NCI-H82 treated with DMSO at 0.1 percent for 48 hours (cell line): ENCODE data around the gene THSD4.
"Not testable (repeated sequence)": the region's sequence is repeated elsewhere in the genome, so short reads cannot be mapped to it uniquely, and the experiment has no call there.

Source experiments
- DNase-seq: peaks from one replicate; lab custom pipeline; 2025; ENCODE audit not compliant: unreplicated experiment; lab: John Stamatoyannopoulos, UW

Gene THSD4

DNA sequence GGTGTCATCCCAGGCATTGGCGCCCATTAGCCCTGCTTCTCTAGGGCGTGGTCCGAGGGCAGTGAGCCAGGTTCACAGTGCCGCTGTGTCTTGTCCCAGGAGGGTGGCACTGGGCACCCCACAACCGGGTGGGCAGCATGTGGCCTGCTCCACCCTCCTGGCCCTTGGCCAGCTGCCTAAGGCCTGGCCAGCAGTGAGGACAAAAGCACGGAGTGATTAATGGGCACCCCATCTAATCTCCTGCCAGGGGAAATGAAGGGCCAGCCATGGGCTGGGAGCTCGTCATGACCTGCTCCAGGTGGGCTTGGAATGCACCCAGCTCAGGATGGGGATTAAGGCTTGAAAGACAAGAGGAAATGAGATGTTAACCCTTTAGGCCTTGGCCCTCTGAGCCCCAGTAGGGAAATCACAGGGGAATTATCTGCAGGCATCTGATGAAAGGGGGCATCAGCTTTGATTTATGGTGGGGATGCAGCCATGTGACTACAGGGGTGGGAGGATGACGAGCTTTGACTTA is 5.2 kb downstream of the THSD4 start:
- DNase-seq, result no peak

DNA sequence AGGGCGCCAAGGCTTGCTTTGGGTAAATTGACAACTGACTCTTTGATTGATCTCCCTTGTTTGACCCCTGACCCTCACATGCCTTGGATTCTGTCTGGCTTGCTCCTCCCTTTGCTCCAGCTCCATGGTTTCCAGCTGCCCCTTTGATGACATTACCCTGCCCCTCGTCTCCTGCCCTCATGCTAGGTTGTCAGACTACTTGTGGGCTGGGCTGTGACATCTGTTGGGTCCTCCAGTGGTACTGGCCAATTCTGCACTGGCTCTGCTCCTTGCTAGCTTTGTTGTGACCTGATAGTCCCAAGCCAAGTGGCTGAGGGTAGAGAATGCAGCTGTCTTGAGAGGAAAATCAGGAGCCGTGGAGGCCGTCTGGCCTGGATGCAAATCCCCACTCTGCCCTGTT is 6.2 kb downstream of the THSD4 start:
- no peak for DNase-seq

DNA sequence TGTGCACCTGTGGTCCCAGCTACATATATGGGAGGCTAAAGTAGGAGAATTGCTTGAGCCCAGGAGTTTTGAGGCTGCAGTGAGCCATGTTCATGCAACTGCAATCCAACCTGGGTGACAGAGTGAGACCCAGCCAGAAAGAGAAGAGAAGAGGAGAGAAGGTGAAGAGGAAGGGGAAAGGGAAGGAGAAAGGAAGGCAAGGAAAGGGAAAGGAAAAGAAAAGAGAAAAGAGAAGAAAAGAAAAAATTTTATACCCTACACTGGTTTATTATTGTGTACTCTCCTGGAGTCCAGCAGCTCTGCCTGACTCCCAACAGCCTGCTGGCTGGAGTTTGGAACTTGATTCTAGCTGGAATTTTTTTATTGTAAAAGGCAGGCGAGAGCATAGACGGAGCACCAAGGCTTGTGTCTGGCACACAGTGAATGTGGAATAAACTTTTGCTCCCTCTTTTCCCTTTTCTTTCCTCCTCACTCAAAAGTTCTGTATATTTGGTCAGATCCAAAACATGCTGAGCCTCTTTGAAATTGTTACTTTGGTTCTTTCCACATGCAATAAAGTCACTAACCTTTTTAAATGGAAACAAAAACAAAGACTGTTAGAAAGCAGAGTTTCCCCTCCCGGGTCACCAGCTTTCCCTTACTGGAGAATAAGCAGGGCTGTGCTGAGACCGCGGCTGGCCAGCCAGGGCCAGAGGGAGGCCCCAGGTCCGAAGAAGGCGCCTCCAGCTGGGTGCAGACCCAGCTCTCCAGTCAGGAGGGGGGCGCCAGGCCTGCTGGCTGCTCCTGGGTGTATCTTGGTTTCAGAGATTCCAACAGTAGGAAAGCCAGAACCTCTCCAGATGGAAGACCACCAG is 9.9 kb downstream of the THSD4 start:
- no peak for DNase-seq

DNA sequence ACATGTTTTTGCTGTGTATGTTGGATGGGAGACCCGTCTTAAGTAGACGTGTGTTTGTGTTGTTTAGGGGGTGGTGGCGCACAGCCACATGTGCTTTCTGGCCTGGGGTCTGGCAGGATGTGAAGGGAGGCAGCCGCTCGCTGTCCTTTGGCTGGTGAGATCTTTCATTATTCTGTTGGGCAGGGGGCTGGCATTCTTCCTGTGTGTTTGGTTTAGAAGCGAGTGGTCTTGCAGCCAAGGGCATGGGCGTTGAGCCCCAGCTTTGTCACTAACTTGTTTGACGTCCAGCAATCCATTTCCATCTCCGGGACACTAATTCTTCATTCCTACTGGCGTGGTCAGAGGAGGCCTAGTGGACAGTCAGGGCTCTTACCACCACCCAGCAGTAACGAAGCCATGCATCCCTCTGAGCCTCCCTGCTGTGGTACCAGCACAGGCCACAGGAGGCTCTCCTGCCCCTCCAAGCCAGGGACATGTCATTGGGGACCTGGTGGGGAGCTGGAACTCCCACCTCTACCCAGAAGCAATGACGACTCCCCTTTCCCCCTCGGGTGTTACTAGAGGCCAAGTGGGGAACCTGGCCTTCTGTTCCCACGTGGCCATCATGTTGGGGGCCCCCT is 10.7 kb downstream of the THSD4 start:
- DNase-seq, result no peak

DNA sequence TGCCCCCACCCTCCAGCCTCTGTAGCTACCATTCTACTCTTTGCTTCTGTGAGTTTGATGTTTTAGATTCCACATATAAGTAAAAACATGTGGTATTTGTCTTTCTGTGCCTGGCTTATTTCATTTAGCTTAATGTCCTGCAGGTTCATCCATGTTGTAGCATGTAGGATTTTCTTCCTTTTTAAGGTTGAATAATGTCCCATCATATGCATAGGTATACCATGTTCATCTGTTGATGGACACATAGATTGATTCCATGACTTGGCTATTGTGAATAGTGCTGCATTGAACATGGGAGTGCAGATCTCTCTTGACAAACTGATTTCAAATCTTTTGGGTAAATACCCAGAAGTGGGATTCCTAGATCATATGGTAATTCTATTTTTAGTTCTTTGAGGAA is 11.8 kb downstream of the THSD4 start:
- DNase-seq, result no peak

DNA sequence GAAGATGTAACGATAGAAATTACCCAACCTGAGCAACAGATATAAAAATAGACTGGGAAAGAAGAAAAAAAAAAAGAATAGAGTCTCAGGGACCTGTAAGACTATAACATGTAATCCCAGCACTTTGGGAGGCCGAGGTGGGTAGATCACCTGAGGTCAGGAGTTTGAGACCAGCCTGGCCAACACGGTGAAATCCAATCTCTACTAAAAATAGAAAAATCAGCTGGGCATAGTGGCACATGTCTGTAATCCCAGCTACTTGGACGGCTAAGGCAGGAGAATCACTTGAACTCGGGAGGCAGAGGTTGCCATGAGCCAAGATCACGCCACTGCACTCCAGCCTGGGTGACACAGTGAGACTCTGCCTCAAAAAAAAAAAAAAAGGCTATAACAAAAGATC is 12.9 kb downstream of the THSD4 start:
- not testable (repeated sequence) for DNase-seq

DNA sequence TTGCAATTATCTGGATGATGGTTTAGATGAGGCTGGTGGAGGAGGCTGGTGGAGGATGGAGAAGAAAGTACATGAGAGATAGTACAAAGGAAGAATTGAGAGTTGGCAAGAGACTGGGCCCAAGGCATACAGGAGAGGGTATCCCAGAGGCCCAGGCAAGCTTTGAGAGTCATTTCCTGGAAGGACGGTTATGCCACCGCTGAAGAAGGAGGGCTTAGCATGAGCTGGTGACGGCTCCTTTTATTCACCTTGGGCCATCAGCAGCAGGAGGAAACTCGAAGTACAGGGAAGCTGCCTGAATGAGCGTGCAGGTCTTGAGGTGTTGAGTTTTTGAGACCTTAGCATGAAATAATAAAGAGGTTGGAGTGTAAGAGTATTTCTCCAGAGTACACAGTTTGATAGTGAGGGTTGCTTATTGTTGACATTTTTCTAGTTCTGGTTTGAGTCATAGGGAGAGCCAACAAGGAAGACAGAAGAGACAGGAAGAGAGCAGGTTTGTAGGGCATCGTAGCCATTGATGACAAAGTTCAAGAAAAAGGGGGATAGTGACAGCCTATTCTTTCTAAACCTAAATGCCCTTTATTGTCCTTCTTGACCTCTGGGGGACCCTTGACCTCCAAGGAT is 13.8 kb downstream of the THSD4 start:
- DNase-seq, result no peak

DNA sequence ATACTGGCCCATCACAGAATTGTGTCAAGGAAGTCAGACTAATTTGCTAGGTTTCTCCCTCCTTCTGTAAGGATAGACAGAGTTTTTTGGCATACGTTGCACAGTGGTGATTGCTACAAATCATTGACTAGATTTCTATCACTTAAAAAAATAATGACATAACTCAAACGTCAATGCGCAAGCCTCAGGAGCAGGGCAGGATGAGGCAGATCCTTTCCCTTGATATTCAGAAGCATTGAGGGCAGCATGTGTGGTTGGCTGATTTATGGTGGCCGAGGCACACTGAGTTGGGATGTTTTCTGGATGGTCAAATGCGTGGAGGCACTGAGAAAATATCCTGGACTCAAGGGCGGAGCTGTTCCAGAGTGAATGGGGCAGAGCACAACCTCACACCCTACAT is 14.4 kb downstream of the THSD4 start:
- DNase-seq, result no peak

DNA sequence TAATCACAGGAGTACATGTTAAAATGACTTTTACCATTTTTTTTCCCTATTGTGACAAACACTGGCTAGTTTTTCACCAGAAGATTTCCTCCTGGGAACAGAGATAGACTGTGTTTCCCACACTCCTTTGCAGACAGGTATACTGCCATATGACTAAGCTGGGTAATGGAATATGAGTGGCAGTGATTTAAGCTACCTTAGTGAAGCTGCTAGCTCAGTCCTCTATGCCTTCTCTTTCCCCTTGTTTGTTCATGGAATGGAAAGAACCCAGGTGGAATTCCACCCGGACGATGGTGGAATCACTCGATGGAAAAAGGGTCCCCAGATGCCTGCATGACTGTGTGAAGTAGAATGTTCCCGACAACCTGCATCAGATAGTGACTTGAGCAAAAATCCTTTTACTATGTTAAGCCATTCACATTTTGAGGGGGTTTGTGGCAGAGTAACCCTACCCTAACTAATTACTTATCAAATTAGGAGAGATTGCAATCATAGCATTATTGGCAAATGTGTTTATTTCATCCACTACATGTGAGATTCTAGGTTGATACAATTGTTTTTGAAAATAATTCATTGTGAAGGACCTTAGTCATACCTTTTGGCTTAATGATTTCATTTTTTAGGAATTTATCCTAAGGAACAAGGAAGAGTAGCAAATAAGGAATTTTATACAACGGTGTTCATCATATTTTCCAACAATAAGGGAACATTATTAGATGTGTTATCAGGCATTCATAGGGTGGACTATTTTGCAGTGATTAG is 16.5 kb downstream of the THSD4 start:
- no peak for DNase-seq

DNA sequence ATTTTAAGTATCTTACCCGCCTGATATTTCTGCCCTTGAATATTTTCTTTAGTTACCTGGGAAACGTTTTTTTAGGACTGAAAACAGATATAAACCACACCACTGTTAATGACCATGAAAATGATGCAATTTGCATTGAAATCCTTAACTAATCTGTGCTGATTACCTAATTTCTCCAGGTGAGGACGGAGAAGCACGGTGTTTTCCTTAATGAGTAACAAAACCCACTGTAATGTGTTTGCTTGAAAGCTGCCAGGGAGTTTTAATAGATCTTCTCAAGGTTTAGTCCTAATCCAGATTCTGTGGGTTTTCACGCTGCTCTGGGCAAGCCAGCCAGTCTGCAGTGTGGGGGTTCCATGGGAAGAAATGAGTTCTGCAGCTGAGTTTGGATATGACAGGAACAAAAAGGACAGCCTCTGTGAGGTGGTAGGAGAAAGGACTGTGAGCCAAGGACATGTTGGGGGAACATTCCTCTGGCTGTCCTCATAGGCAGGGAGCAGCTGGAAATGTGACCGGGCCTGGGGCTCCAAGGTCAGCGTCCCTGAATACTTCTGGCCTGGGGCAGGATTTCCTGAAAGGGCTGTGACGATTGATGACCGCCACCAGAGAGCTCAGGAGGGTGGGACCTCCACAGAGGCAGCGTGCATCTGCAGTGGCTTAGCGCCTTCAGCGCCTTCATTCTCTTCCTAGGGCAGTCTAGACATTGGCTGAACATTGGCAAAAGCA is 18.6 kb downstream of the THSD4 start:
- no peak for DNase-seq

DNA sequence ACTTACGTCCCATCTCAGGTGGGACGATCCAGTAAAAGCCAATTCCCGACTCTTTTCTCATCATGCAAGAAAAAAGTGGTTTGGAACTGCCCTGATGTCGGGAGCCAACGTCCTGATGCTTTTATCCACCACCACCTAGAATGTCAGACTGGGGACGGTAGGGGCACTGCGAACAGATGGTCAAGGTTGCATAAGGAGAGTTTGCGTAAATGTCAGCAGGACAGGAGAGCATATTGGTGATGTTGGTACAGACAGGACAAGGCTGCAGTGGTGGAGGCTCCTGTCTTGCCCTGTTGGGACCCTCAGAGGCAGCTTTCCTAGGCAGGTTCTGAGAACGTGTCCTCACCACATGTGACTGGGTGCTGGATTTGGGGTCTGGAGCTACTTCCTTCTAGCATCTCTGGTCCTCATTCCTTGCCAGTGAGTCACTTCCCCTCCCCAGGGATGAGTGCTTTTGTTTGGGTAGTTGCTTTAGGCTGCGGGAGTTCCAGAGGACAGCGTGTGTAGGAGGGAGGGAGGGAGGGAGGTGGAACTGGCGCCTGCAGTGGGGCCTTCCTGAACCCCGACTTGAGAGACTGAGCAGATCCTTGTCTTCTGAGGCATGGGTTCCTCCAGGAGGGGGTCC is 21.0 kb downstream of the THSD4 start:
- DNase-seq, result no peak

DNA sequence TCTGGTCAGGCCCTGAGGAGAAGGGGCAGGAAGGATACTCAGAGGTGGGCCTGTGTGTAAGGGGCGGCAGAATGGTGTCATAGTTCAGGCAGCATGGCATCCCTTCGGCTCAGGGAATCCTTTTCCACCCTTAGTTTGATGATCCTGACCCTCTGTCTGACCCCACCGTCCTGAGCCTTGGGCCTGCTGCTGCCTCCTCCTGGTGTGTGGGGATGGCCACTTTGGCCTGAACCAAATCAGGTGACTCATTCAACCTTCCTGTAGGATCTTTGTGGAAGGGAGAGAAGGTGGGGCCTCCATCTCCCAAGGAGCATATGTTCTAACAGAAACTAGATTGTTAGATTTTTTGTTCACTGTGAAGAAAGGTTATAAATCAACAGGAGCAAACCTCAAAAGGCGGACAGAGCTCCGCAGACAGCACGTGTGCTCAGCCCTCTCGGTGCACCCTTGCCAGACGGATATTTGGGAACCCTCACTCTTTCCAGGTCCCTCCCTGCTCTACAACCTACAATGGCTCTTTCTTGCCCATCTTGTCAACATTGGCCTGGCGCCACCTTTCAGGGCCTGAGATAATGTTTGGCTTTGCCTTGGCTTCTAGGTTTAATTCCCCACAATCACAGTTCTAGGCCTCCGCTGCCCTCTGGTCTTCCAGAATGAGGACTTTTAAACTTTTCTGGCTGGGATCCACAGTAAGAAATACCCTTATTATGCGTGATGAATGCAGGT is 21.7 kb downstream of the THSD4 start:
- DNase-seq, result no peak

DNA sequence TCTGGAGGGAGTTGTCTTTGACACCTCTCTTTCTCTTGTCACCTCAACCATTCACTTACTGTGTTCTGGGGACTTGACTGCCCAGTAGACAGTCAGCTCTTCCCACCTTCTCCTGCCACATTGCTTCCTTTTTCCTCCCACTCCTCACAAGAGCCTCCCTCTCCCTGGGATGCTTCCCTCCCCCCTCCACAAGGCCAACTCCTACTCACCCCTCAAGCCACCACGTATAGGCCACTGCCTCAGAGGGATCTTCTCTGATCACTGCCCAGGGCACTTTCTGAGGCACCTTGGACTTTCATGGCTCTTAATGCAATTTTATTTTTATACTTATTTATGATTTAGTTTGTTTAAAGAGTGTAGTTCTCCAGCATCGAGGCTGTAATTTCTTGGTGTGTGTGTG is 23.2 kb downstream of the THSD4 start:
- DNase-seq, result no peak

DNA sequence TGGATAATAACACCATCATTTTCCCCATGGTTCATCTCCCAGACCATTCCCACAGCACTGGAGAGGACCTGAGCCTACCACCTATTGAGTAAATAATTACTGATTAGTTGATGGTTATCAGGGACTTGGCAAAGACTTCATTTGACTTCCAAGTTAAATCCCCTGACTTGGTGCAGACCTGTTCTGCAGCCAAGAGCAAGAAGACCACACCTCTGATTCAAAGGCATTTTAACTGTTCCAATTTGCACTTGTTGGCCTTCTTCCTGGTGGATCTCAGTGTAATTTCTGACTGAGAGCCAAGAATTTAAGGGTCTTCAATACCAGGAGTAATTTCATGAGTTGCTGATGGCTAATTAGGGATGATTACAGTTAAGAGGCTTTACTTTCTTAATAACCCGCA is 24.0 kb downstream of the THSD4 start:
- peak; percentile 57 for DNase-seq

DNA sequence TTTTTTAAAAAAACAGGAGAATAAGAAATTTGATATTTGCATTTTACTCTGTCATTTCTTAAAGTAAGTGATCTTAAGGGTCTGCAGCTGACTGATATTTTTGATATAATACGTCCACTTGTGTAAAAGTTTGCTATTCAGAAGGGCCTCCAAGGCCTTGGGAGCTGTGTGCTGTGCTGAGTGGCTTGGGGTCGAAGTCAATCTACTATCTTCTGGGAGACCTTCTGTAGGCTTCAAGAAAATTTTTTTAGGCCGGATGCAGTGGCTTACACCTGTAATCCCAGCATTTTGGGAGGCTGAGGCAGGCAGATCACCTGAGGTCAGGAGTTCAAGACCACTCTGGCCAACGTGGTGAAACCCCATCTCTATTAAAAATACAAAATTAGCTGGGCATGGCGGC is 26.3 kb downstream of the THSD4 start:
- DNase-seq, result no peak

DNA sequence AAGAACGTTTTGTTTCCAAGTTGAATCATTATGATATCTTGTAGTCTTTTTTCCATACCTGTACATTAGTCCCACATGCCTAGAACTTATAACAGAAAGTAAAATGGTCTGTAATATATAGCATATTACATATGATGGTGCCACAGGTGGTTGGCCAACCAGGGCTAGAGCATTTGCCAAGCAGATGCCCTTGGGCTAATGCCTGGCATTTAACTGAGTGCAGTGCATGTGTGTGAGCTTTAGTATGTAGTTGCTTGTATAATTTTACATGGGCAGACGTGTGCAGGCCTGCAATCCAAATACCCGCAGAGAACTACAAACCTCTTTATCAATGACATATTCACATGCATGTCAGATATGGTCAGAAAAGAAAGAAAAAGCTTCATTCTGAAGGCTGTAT is 27.5 kb downstream of the THSD4 start:
- DNase-seq, result no peak

DNA sequence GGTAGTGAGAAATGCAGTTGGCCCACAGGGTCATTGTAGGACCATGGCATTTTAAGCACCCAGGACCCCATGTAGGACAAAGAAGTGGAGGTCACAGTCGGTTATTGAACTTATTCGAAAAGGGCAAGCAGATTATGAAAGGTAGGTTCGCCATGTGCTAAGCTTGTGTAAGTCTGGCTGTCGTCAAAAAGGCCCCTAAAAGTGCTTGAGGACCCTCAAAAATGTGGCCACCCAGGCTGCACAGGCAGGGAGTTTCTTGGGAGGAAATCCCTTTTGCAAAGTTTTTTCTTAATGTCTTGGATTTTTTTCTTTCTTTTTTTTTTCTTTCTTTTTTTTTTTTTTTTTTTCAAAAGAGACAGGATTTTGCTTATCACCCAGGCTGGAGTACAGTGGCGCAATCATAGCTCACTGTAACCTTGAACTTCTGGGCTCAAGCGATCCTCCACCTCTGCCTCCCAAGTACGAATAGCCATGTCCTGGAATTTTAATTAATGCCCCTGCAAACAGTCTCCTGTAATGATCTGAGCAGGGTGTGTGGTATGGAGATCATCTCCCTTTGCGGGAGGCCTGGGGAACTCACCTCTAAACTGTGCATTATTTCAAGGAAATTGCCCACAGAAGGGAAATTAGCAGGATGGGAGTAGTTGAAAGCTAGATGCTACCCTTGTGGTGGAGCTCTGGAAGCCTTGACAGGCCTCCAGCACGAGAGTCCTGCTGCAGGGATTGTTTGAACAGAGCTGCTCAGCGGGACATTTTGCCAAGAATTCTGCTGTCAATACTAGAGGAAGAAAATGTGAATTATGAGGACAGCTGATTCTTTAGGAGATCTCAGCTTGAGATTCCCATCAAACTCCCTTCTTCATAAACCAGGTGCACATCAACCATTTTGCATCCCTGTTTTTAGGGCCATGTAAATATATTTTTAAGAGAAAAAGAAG is 28.4 kb downstream of the THSD4 start:
- no peak for DNase-seq

DNA sequence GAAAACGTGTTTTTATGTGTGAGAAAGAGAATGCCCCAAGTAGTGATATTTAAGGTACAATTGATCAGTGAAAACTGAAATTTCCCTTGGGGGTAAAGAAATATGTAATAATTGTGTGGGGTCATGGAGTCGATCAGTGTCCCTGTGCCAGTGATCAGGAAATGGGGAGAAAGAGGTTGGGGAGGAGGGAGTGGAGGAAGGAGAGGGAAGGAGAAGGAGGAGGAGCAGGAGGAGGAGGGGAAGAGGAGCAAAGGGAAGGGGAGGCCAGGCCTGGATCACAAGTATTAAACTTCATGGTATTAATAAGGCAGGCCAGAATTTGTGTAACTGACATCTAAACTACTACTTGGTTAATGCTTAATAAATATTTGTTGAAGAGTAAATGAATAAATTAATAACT is 30.4 kb downstream of the THSD4 start:
- no peak for DNase-seq

DNA sequence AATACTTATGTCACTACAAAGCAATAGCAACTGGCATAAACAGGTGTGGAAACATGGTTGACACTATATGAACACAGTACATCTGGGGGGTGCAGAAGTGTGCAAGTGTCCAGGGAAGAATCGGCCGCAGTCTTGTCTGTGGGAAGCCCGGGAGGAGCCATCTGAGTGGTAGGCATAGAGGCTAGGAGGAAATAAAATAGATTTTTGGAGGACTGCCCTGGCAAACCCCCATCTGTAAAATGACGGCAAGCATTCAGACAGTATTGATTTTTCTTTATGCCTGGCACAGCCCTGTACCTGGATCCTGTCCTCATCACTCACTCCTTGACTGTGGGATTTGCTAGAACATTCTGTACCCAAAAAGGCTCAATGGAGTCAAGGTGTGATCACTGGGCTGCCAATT is 31.3 kb downstream of the THSD4 start:
- no peak for DNase-seq
